Panc1 (cell line): Measurements from ENCODE around the gene PDE4B. TPM values are rescaled to one million over a fixed set of nuclear protein-coding genes. Genes with fewer than 3 reads are reported as not detected.

Experiments
- ATAC-seq: fragments of 200-7000 bp; cut with Tn5 transposase; 2 replicates; pipeline ENCODE4 v1.9.1; 2020; ENCODE audit warnings: mild to moderate bottlenecking, moderate library complexity
- BruUV-seq: library from RNA; stranded (reverse); fragments of 400-500 nt; replicated peaks from 2 replicates; lab custom pipeline; 2021; lab: Mats Ljungman, UMichigan
- CTCF ChIA-PET: fragments of 300-600 bp; sonication (Branson Sonifier 250); formaldehyde crosslinking; loops from one replicate; lab custom pipeline; 2022; ENCODE audit warnings: antibody characterized with exemption; lab: Charles Lee
- POLR2A ChIA-PET: fragments of 300-600 bp; sonication (Branson Sonifier 250); formaldehyde crosslinking; loops from one replicate; lab custom pipeline; 2022; ENCODE audit warnings: antibody characterized with exemption; lab: Charles Lee
- DNase-seq: peaks from one replicate; pipeline ENCODE4 v3.0.0-alpha.2; 2010; ENCODE audit warnings: low read depth, low spot score
- H3K27ac ChIP-seq: 2 replicates; pipeline ENCODE4 v1.5.1; 2011; ENCODE audit warnings: mild to moderate bottlenecking, low read length, inconsistent platforms
- H3K27me3 ChIP-seq: fragments of 200-500 bp; sonication (Bioruptor generic); 2 replicates; pipeline ENCODE4 v1.6.0; 2014; ENCODE audit warnings: low read length, inconsistent platforms; ENCODE audit not compliant: control insufficient read depth, insufficient read depth
- H3K36me3 ChIP-seq: fragments of 200-500 bp; sonication (Bioruptor generic); 2 replicates; pipeline ENCODE4 v1.5.1; 2014; ENCODE audit warnings: inconsistent platforms, mild to moderate bottlenecking, low read length, moderate library complexity; ENCODE audit not compliant: control insufficient read depth, insufficient read depth
- H3K4me1 ChIP-seq: 2 replicates; pipeline ENCODE4 v1.5.1; 2011; ENCODE audit warnings: inconsistent platforms, mild to moderate bottlenecking, low read length, moderate library complexity; ENCODE audit not compliant: control insufficient read depth, insufficient read depth
- H3K4me3 ChIP-seq, 2 experiments: 2 replicates each; pipeline ENCODE4 v1.5.1; 2011 to 2012; ENCODE audit warnings: low read depth in 2 of 2, low read length in 2 of 2, mild to moderate bottlenecking in 2 of 2, inconsistent platforms in 1 of 2, moderate library complexity in 1 of 2
- H3K9me3 ChIP-seq: fragments of 200-500 bp; sonication (Bioruptor generic); 2 replicates; pipeline ENCODE4 v1.5.1; 2014; ENCODE audit warnings: low read depth, mild to moderate bottlenecking, inconsistent platforms, low read length, moderate library complexity; ENCODE audit not compliant: control insufficient read depth, insufficient read depth
- CTCF ChIP-seq: fragments of 450-650 bp; IDR thresholded peaks from 2 replicates; pipeline ENCODE4 v1.5.1; 2017; ENCODE audit warnings: mild to moderate bottlenecking
- POLR2AphosphoS5 ChIP-seq: IDR thresholded peaks from 2 replicates; pipeline ENCODE4 v1.6.1; 2012; ENCODE audit warnings: mild to moderate bottlenecking, low read depth, low read length, moderate library complexity
- REST ChIP-seq, 2 experiments: IDR thresholded peaks; 2 replicates each; pipeline ENCODE4 v1.6.1; 2011 to 2012; ENCODE audit warnings: low read depth in 2 of 2, control low read depth in 1 of 2, low read length in 1 of 2, mild to moderate bottlenecking in 1 of 2, moderate library complexity in 1 of 2; ENCODE audit not compliant: insufficient read depth in 1 of 2
- SIN3A ChIP-seq: IDR thresholded peaks from 2 replicates; pipeline ENCODE4 v1.6.1; 2012; ENCODE audit warnings: low read depth, mild to moderate bottlenecking, low read length, moderate library complexity, borderline replicate concordance; ENCODE audit not compliant: insufficient read depth
- TCF7L2 ChIP-seq: IDR thresholded peaks from 2 replicates; pipeline ENCODE4 v1.6.1; 2011; ENCODE audit warnings: mild to moderate bottlenecking, low read depth, low read length, inconsistent platforms
- in situ Hi-C: cut with HindIII; loops from 2 replicates; pipeline ENCODE4 v1.10.0; 2016; ENCODE audit warnings: low sequenced_read_pairs, low pct_unique_long_range_greater_than_20kb
- intact Hi-C: fragments of 100-400 bp; cut with micrococcal nuclease; formaldehyde crosslinking; loops from one replicate; pipeline ENCODE4 v1.10.0; 2022; ENCODE audit not compliant: unreplicated experiment
- total RNA-seq: library from RNA; stranded (reverse); gene quantifications from one replicate; pipeline ENCODE4 v1.2.1, GENCODE V29; 2021; ENCODE audit not compliant: unreplicated experiment

Gene PDE4B
- total RNA-seq, 1 experiment from 2014 or later = 0.26 TPM

GRCh38 chr1:66331658-66332547 lies 539.2 kb downstream of the PDE4B start:
- POLR2A ChIA-PET = interaction anchor here (0.6 kb wide), 1 partner anchor 16 kb away, joined by 3 read pairs; no protein-coding TSS in a partner anchor
- Histone ChIP-seq H3K36me3 (no peaks in the 10 kb centered on the region; the same call in 1 of the 2 replicates), H3K27me3 (peaks cover 22% of the 10 kb centered on the region), H3K4me3 (peak overlapping the region in 1 of 2 experiments; percentile 3; a peak in 2 of 4 replicates), H3K4me1 (no peaks in the 10 kb centered on the region; the same call in 1 of the 2 replicates), H3K9me3 (no peaks in the 10 kb centered on the region), H3K27ac (no peak overlapping the region)
- intact Hi-C loops (no loop called here), in situ Hi-C loops (no loop called here)
- CTCF ChIA-PET = no interaction called here
- ATAC-seq (peak; percentile 53; the same call in 1 of the 2 replicates), DNase-seq (no peak)
- no peak for TF ChIP-seq SIN3A
- no peak for TF ChIP-seq POLR2AphosphoS5
- TF ChIP-seq REST (IDR thresholded peaks at IDR 0.05; ENCODE audit: insufficient read depth in 1 of 2, low read depth in 2 of 2, low read length in 1 of 2) = no peak
- no peak for TF ChIP-seq CTCF
- no peak for TF ChIP-seq TCF7L2
- no TSS peak for BruUV-seq

GRCh38 chr1:66332548-66332901 lies 539.8 kb downstream of the PDE4B start:
- CTCF ChIA-PET = no interaction called here
- BruUV-seq = no TSS peak
- no peak overlapping the region for H3K27ac ChIP-seq
- TF ChIP-seq POLR2AphosphoS5 (no peak), REST (IDR thresholded peaks at IDR 0.05; ENCODE audit: insufficient read depth in 1 of 2, low read depth in 2 of 2, low read length in 1 of 2) (no peak), SIN3A (no peak), TCF7L2 (no peak), CTCF (no peak)
- intact Hi-C loops (no loop called here), in situ Hi-C loops (no loop called here)
- H3K27me3 ChIP-seq = peaks cover 22% of the 10 kb centered on the region
- DNase-seq (no peak), ATAC-seq (no peak)
- POLR2A ChIA-PET = interaction anchor here (0.6 kb wide), 1 partner anchor 15 kb away, joined by 3 read pairs; no protein-coding TSS in a partner anchor
- H3K36me3 ChIP-seq = no peaks in the 10 kb centered on the region; the same call in 1 of the 2 replicates
- H3K4me1 ChIP-seq = no peaks in the 10 kb centered on the region; the same call in 1 of the 2 replicates
- H3K4me3 ChIP-seq = no peak overlapping the region; a peak in 1 of 4 replicates
- H3K9me3 ChIP-seq = no peaks in the 10 kb centered on the region
